Prostate gland (tissue), 2 donors: ENCODE measurements around the gene PDCD10. TPM values are rescaled to one million over a fixed set of nuclear protein-coding genes. Genes with fewer than 3 reads are reported as not detected.

ENCODE experiments used
- DNase-seq: peaks from one replicate; pipeline ENCODE4 v3.0.0-alpha.2; 2019; ENCODE audit warnings: low spot score
- H3K27ac ChIP-seq, 2 donors: fragments of 200-600 bp; sonication (generic); 2 replicates each; pipeline ENCODE4 v1.5.1; 2017 to 2019
- H3K27me3 ChIP-seq: fragments of 200-600 bp; sonication (generic); replicated peaks from 2 replicates; pipeline ENCODE4 v1.5.1; 2019; ENCODE audit not compliant: insufficient read depth
- H3K36me3 ChIP-seq, 2 donors: fragments of 200-600 bp; sonication (generic); 1 replicate in 1 of 2; 2 replicates in 1 of 2; pipeline versions ENCODE4 v1.5.1 to v1.8.1; 2017 to 2019
- H3K4me1 ChIP-seq: fragments of 200-600 bp; sonication (generic); replicated peaks from 2 replicates; pipeline ENCODE4 v1.5.1; 2019
- H3K4me3 ChIP-seq, 2 donors: fragments of 200-600 bp; sonication (generic); 2 replicates each; pipeline ENCODE4 v1.5.1; 2017 to 2019
- H3K9me3 ChIP-seq: fragments of 200-600 bp; sonication (generic); 2 replicates; pipeline ENCODE4 v1.5.1; 2017
- CTCF ChIP-seq, 4 experiments: fragments of 200-600 bp in 2 of 4; fragments of 450-650 bp in 2 of 4; sonication (generic) in 2 of 4; IDR thresholded peaks; 1 replicate in 3 of 4; 2 replicates in 1 of 4; pipeline ENCODE4 v1.5.1; 2016 to 2019; ENCODE audit warnings: antibody characterized with exemption in 4 of 4, mild to moderate bottlenecking in 2 of 4, moderate library complexity in 2 of 4
- POLR2A ChIP-seq: fragments of 450-650 bp; IDR thresholded peaks from one replicate; pipeline ENCODE4 v1.6.1; 2016; ENCODE audit warnings: antibody characterized with exemption, mild to moderate bottlenecking
- POLR2AphosphoS5 ChIP-seq: sonication (generic); formaldehyde crosslinking; IDR thresholded peaks from one replicate; pipeline ENCODE4 v1.6.1; 2017; ENCODE audit warnings: antibody characterized with exemption
- WGBS: methylation state at CpG from one replicate; pipeline ENCODE4 v1.1.5; 2018; 5-methylcytosine and 5-hydroxymethylcytosine counted together
- intact Hi-C: fragments of 100-400 bp; cut with DNase I; formaldehyde crosslinking; loops from one replicate; pipeline ENCODE4 v1.14.2; 2022
- total RNA-seq, 2 donors: library from RNA; depleted of rRNA; stranded (reverse); fragments of >200 nt; gene quantifications; one replicate each; pipeline ENCODE4 v1.1.0, GENCODE V29; 2016

The PDCD10 gene
- total RNA-seq, 2 donors from 2014 or later, result 50.3 to 58.1 TPM

GRCh38 chr3:167750272-167750971 lies 15.7 kb upstream of the PDCD10 start:
- DNase-seq, result no peak
- H3K4me1 ChIP-seq, result no peaks in the 10 kb centered on the region
- no peaks in the 10 kb centered on the region for H3K36me3 ChIP-seq
- WGBS, result 70% methylated on average over 3 of the region's 3 CpGs
- intact Hi-C loops, result no loop called here
- no peak overlapping the region for H3K27ac ChIP-seq
- H3K4me3 ChIP-seq, result no peak overlapping the region
- no peaks in the 10 kb centered on the region for H3K9me3 ChIP-seq
- no peaks in the 10 kb centered on the region for H3K27me3 ChIP-seq
- no peak for TF ChIP-seq POLR2A
- no peak for TF ChIP-seq POLR2AphosphoS5
- no peak for TF ChIP-seq CTCF (IDR thresholded peaks at IDR 0.05)

DNA sequence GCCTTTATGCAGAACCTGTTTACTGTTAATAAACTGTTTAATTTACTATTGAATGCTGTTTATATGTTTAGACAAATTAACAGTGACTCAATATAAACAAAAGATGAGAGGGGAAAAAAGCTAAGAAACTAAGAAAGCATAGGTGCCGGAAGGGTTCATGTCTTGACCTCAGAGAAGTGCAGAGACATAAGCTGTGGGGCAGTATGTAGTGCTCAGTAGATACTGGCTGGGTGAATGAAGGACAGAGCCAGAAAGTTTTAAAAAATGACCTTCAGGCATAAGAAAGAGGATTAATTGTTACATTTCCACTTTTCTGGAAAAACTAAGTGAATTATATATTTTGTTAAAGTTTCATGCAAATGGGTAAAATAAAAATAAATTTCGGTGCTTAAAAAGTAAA lies 15.0 kb upstream of the PDCD10 start:
- H3K36me3 ChIP-seq, result no peaks in the 10 kb centered on the region
- DNase-seq, result no peak
- no peaks in the 10 kb centered on the region for H3K27me3 ChIP-seq
- intact Hi-C loops, result no loop called here
- H3K9me3 ChIP-seq, result no peaks in the 10 kb centered on the region
- H3K27ac ChIP-seq, result no peak overlapping the region
- WGBS, result 92% methylated on average over 2 of the region's 2 CpGs
- no peak for TF ChIP-seq POLR2AphosphoS5
- no peak for TF ChIP-seq CTCF (IDR thresholded peaks at IDR 0.05)
- TF ChIP-seq POLR2A, result no peak
- no peaks in the 10 kb centered on the region for H3K4me1 ChIP-seq
- no peak overlapping the region for H3K4me3 ChIP-seq

GRCh38 chr3:167749209-167749608 lies 14.5 kb upstream of the PDCD10 start:
- H3K27ac ChIP-seq, result no peak overlapping the region
- TF ChIP-seq CTCF (IDR thresholded peaks at IDR 0.05), result no peak
- no peak for TF ChIP-seq POLR2AphosphoS5
- TF ChIP-seq POLR2A, result no peak
- DNase-seq, result no peak
- no peak overlapping the region for H3K4me3 ChIP-seq
- no peaks in the 10 kb centered on the region for H3K27me3 ChIP-seq
- H3K4me1 ChIP-seq, result no peaks in the 10 kb centered on the region
- H3K36me3 ChIP-seq, result no peaks in the 10 kb centered on the region
- H3K9me3 ChIP-seq, result no peaks in the 10 kb centered on the region
- intact Hi-C loops, result no loop called here

- no peak for DNase-seq
- no peaks in the 10 kb centered on the region for H3K36me3 ChIP-seq
- H3K4me3 ChIP-seq, result no peak overlapping the region
- H3K9me3 ChIP-seq, result no peaks in the 10 kb centered on the region
- WGBS, result 93% methylated on average over 2 of the region's 2 CpGs
- H3K4me1 ChIP-seq, result no peaks in the 10 kb centered on the region
- H3K27me3 ChIP-seq, result no peaks in the 10 kb centered on the region
- H3K27ac ChIP-seq, result no peak overlapping the region
- intact Hi-C loops, result no loop called here
- TF ChIP-seq CTCF (IDR thresholded peaks at IDR 0.05) (no peak), POLR2A (no peak), POLR2AphosphoS5 (no peak)
Observed at GRCh38 chr3:167743799-167744198, 9.1 kb upstream of the PDCD10 start.

DNA sequence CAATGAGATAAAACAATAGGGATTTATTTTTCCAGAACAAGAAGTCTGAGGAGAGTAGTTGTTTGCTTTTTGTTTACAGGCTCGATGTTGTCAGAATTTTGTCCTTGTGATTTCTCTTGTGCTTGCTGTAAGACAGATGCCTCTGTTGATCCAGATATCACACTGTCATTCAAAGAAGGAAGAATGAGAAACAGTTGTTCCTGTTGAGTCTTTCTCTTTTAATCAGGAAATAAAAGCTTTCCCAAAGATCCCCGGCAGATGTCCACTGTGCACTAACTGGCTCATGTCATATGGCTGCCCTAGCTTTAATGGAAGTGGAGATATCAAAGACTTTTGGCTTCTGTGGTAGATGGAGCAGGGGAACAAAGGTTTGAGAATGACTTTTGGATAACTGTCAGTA lies 7.6 kb upstream of the PDCD10 start:
- WGBS, result 81% methylated on average over 2 of the region's 2 CpGs
- H3K4me1 ChIP-seq, result no peaks in the 10 kb centered on the region
- no peak overlapping the region for H3K4me3 ChIP-seq
- no peak overlapping the region for H3K27ac ChIP-seq
- TF ChIP-seq CTCF (IDR thresholded peaks at IDR 0.05) (no peak), POLR2AphosphoS5 (no peak), POLR2A (no peak)
- no peaks in the 10 kb centered on the region for H3K36me3 ChIP-seq
- intact Hi-C loops, result no loop called here
- no peak for DNase-seq
- no peaks in the 10 kb centered on the region for H3K9me3 ChIP-seq
- H3K27me3 ChIP-seq, result no peaks in the 10 kb centered on the region
